Fibroblast of skin of right biceps (primary cell): Measurements from ENCODE around the gene GMPS.
"Not testable (repeated sequence)": the region's sequence is repeated elsewhere in the genome, so short reads cannot be mapped to it uniquely, and the experiment has no call there.

Source experiments
- DNase-seq: peaks from one replicate; pipeline ENCODE4 v3.0.0-alpha.2; 2013

Gene GMPS

GRCh38 chr3:155946178-155946577 lies 75.7 kb downstream of the GMPS start:
- DNase-seq: peak; percentile 84

DNA sequence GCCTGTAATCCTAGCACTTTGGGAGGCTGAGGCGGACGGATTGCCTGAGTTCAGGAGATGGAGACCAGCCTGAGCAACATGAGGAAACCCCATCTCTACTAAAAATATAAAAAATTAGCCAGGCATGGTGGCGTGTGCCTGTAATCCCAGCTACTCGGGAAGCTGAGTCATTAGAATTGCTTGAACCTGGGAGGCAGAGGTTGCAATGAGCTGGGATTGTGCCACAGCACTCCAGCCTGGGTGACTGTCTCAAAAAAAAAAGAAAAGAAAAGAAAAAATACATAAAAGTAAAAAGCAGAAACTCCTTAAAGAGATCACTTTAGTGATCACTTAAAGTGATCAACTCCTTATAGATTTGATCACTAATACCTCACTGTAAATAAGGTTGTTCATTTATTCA lies 78.0 kb downstream of the GMPS start:
- peak; percentile 19 for DNase-seq

- DNase-seq: no peak
Observed at GRCh38 chr3:155949453-155950217, 79.2 kb downstream of the GMPS start.

DNA sequence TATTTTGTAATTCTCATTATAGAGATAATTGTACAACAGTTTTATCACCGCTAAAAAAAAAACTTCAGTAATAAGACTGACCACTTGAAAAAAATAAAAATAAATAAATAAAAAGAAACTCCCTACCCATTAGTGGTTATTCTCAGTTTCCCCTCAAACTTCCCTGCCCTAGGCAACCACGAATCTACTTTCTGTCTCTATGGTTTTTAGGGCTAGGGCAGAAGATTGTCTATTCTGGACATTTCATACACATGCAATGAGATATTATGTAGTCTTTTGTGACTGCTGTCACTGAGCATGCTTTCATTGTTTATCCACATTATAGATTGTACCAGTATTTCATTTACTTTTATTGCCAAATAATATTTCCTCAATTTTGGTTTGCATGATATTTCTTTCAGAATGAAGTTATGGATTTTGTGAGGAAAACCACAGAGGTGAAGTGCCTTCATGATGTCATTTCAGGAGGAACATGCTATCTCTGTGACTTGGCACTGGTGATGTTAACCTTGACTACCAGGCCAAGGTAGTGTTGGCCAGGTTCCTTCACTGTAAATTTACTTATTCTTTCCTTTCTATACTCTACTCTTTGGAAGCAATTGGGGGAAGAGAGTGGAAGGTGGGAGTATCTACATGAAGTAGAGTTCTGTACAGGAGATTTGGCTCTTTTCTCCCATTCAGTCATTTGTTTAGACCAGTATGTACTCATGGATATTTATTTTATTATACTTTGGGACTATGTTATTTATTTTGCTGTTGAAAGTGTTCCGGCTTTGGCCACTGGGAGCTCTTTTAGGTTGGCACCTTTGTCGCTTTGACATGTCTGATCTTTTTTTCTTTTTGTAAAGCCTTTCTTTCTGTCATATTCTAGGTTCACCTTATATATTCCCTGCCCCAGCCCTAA lies 86.3 kb downstream of the GMPS start:
- DNase-seq: no peak

- no peak for DNase-seq
Observed at GRCh38 chr3:155957412-155957880, 87.0 kb downstream of the GMPS start.

GRCh38 chr3:155958676-155959075 lies 88.2 kb downstream of the GMPS start:
- no peak for DNase-seq

DNA sequence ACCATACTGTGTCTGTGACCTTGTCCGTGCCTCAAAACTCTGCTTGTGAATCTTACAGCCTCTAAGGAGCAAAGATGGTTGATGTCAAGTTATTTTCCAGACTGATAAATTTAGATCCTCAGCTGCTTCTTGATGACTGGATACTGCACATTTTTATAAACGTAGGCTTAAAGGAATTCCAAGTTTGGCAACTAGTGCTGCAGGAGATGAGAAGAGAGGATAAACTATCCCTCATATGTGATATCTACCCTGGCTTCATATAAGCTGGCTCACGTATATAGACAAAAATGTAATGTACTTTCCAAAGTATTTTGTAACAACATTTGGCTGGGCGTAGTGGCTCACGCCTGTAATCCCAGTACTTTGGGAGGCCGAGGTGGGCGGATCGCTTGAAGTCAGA lies 89.6 kb downstream of the GMPS start:
- DNase-seq: peak; percentile 84

GRCh38 chr3:155961044-155961443 lies 90.6 kb downstream of the GMPS start:
- not testable (repeated sequence) for DNase-seq

- DNase-seq: peak; percentile 66
Observed at GRCh38 chr3:155963570-155963969, 93.1 kb downstream of the GMPS start.

- DNase-seq: no peak
Observed at GRCh38 chr3:155970398-155970797, 99.9 kb downstream of the GMPS start.

- DNase-seq: no peak
Observed at GRCh38 chr3:155972885-155973584, 102.6 kb downstream of the GMPS start.

- DNase-seq: no peak
Observed at GRCh38 chr3:155978324-155978723, 107.9 kb downstream of the GMPS start.

DNA sequence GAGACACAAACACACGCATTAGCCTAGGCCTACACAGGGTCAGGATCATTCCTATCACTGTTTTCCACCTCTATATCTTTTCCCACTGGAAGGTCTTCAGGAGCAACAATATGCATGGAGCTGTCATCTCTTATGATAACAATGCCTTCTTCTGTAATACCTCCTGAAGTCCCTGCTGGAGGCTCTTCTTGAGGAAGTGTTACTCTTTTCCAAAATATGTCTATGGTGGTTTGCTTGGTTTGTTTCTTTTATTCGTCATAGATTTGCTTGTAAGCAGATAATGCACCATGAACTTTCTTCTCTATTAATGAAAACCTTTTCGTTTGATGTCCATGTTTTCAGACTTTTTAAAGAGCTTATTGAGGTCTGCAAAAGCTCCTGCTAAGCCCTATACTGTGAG lies 109.3 kb downstream of the GMPS start:
- peak; percentile 10 for DNase-seq

DNA sequence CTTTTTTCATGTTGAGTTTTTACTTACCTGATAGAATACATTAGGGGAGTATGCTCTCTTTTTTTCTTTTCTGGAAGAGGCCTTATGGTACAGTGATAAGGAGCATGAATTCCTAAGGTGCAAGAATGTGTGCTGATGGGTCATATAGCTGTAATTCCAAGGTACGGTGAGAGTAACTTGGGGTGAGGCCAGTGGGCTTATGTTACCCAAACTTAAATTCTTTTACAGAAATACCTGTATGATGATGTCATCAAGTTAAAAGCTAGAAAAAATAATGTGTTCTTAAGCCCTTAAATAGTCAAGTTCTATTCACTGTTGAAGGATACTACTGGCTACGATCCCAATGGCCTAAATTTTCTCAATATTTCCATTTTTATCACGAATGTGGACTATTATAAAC lies 111.2 kb downstream of the GMPS start:
- peak; percentile 37 for DNase-seq

DNA sequence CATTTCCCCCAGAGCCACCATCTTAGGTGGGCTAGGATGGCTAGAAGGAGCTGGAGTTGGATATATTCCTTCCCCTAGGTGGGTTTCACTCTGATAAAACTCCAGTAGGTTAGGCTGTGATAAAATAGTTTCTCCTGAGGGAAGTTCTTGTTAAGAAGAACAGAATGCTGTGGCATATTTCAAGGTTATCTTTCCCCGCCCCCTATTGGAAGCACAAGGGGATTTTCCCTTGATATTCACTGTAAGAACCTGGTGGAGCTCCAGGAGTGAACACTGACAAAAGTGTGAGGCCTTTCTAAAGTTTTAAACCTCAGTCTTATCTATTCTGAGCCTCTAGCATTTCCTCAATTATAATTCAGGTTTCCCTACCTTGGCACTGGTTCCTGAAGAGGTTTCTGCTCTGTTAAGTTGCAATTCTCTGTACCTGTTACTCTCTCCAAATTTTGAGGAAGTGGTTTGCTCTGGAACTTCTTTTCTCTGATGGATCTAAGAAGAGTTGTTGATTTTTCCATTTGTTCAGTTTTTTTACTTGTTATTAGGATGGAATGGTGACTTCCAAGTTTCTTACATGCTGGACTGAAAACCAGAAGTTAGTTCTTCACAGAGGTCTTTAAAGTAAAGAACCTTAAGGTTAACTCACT lies 113.5 kb downstream of the GMPS start:
- no peak for DNase-seq

GRCh38 chr3:155984791-155985417 lies 114.5 kb downstream of the GMPS start:
- DNase-seq: no peak

- DNase-seq: no peak
Observed at GRCh38 chr3:155989536-155989935, 119.1 kb downstream of the GMPS start.

DNA sequence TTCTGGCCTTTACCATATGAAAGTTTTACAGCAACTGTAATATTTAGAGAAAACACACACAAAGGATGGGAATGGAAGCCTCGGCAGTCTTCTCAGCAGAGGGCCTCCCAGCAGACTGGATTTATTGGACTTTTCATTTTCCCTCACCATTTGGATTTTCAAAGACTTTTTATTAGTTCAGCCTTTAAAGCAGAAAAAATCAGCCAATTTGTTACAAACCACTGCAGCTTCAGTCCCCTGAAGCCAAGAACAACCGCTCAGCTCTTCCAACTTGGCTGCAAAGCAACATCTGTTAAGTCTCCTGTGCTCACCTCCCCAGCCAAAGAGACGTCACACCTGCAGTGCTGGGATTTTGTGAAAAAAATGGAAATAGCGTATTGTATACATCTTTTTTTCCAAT lies 120.8 kb downstream of the GMPS start:
- DNase-seq: no peak

GRCh38 chr3:155991847-155992246 lies 121.4 kb downstream of the GMPS start:
- DNase-seq: no peak
